Coronary artery (tissue), 2 donors: ENCODE results near the gene ARHGEF39.

ENCODE experiments used
- DNase-seq: peaks from one replicate; pipeline ENCODE4 v3.0.0-alpha.2; 2017; ENCODE audit warnings: low spot score
- H3K27ac ChIP-seq, 2 donors: fragments of 200-600 bp; sonication (generic); one replicate each; pipeline ENCODE4 v1.5.1; 2016 to 2019
- H3K4me3 ChIP-seq: fragments of 200-600 bp; sonication (generic); 2 replicates; pipeline ENCODE4 v1.5.1; 2016; ENCODE audit warnings: mild to moderate bottlenecking, moderate library complexity
- CTCF ChIP-seq: fragments of 200-600 bp; sonication (generic); IDR thresholded peaks from one replicate; pipeline ENCODE4 v1.5.1; 2019; ENCODE audit warnings: antibody characterized with exemption

ARHGEF39 gene

GRCh38 chr9:35627575-35627974, 37.4 kb downstream of the ARHGEF39 start:
- Histone ChIP-seq H3K4me3 (no peak overlapping the region), H3K27ac (no peak overlapping the region)
- no peak for DNase-seq
- no peak for TF ChIP-seq CTCF

GRCh38 chr9:35619800-35620158, 45.2 kb downstream of the ARHGEF39 start:
- Histone ChIP-seq H3K27ac (no peak overlapping the region), H3K4me3 (no peak overlapping the region)
- no peak for TF ChIP-seq CTCF
- DNase-seq: no peak

GRCh38 chr9:35618854-35619799, 45.9 kb downstream of the ARHGEF39 start:
- Histone ChIP-seq H3K27ac (peak overlapping the region in 1 of 2 donors; percentile 5), H3K4me3 (no peak overlapping the region)
- no peak for TF ChIP-seq CTCF
- no peak for DNase-seq

GRCh38 chr9:35618325-35618727, 46.7 kb downstream of the ARHGEF39 start, which contains the start of gene CD72:
CD72 (minus strand) TSS chr9:35618413; CDS start chr9:35618303, 110 bp downstream.
- DNase-seq: peak; percentile 69
- H3K27ac ChIP-seq: peak within 1 kb of the TSS in 1 of 2 donors; percentile 18
- H3K4me3 ChIP-seq: peak within 1 kb of the TSS; percentile 79
- TF ChIP-seq CTCF: no peak

- DNase-seq: peak; percentile 53
- Histone ChIP-seq H3K27ac (no peak overlapping the region), H3K4me3 (peak overlapping the region; percentile 79)
- TF ChIP-seq CTCF: no peak
Measured at GRCh38 chr9:35617548-35617947, 47.4 kb downstream of the ARHGEF39 start.

GRCh38 chr9:35616681-35617459, 48.1 kb downstream of the ARHGEF39 start:
- H3K4me3 ChIP-seq: peak overlapping the region; percentile 79
- peak overlapping the region in 1 of 2 donors; percentile 26 for H3K27ac ChIP-seq
- DNase-seq: peak; percentile 84
- no peak for TF ChIP-seq CTCF
